Spinal cord (tissue), 10 donors: ENCODE data around the gene GCNA. TPM values are rescaled to one million over a fixed set of nuclear protein-coding genes. Genes with fewer than 3 reads are reported as not detected.
"Not testable (repeated sequence)": the region's sequence is repeated elsewhere in the genome, so short reads cannot be mapped to it uniquely, and the experiment has no call there.

ENCODE experiments used
- DNase-seq, 6 donors: peaks; one replicate each; pipeline versions ENCODE4 v3.0.0 to v3.0.0-alpha.2; 2013 to 2015; ENCODE audit warnings: low spot score in 6 of 6, low read depth in 4 of 6
- H3K27ac ChIP-seq: one replicate; pipeline ENCODE4 v1.5.1; 2013; ENCODE audit warnings: low read depth, low read length, control low read depth
- H3K27me3 ChIP-seq: one replicate; pipeline ENCODE4 v1.6.1; 2013; ENCODE audit warnings: low read length; ENCODE audit not compliant: control insufficient read depth, insufficient read depth
- H3K36me3 ChIP-seq: one replicate; pipeline ENCODE4 v1.6.1; 2013; ENCODE audit warnings: low read length; ENCODE audit not compliant: control insufficient read depth, insufficient read depth
- H3K4me1 ChIP-seq: one replicate; pipeline ENCODE4 v1.6.1; 2013; ENCODE audit warnings: low read length; ENCODE audit not compliant: control insufficient read depth, insufficient read depth
- H3K4me3 ChIP-seq: one replicate; pipeline ENCODE4 v1.5.1; 2013; ENCODE audit warnings: low read depth, low read length, control low read depth
- H3K9me3 ChIP-seq: one replicate; pipeline ENCODE4 v1.6.1; 2013; ENCODE audit warnings: low read length; ENCODE audit not compliant: control insufficient read depth, insufficient read depth
- WGBS: methylation state at CpG from one replicate; pipeline ENCODE4 v1.1.5; 2013; ENCODE audit warnings: missing lambda C conversion rate; ENCODE audit not compliant: insufficient coverage; 5-methylcytosine and 5-hydroxymethylcytosine counted together
- polyA plus RNA-seq, 2 donors: library from polyadenylated mRNA; unstranded; fragments of 120-200 nt; gene quantifications; one replicate each; pipeline ENCODE4 v1.2.1, GENCODE V29; 2013; ENCODE audit not compliant: insufficient read length in 2 of 2
- total RNA-seq, 2 donors: library from RNA; depleted of rRNA in 1 of 2; stranded (reverse); fragments of 120-200 nt in 1 of 2; fragments of >200 nt in 1 of 2; gene quantifications; one replicate each; pipeline versions ENCODE4 v1.2.3 to v1.2.4, GENCODE V29; 2013 to 2014
- donor health status: healthy.

Gene GCNA
- total and polyA plus RNA-seq, 4 donors = 1.7 to 3.7 (median 3.2) TPM

GRCh38 chrX:71652405-71652804, 74.2 kb downstream of the GCNA start:
- Histone ChIP-seq H3K36me3 (no peaks in the 10 kb centered on the region), H3K4me3 (no peak overlapping the region), H3K9me3 (no peaks in the 10 kb centered on the region), H3K4me1 (no peaks in the 10 kb centered on the region), H3K27me3 (no peaks in the 10 kb centered on the region), H3K27ac (no peak overlapping the region)
- peak; percentile 7 to 75 (median 22) for DNase-seq
- WGBS = 22% methylated on average over 1 of the region's 2 CpGs

- H3K4me1 ChIP-seq = no peaks in the 10 kb centered on the region
- WGBS = 100% methylated on average over 1 of the region's 2 CpGs
These were observed 75.1 kb downstream of the GCNA start for GRCh38 chrX:71653344-71653743.

GRCh38 chrX:71657267-71657666, 79.0 kb downstream of the GCNA start:
- Histone ChIP-seq H3K4me1 (no peaks in the 10 kb centered on the region), H3K4me3 (no peak overlapping the region), H3K27me3 (no peaks in the 10 kb centered on the region), H3K9me3 (no peaks in the 10 kb centered on the region), H3K36me3 (no peaks in the 10 kb centered on the region), H3K27ac (no peak overlapping the region)
- WGBS = 67% methylated on average over 2 of the region's 4 CpGs
- no peak for DNase-seq

More at GRCh38 chrX:71653344-71653743, 75.1 kb downstream of the GCNA start:
- Histone ChIP-seq H3K27me3 (no peaks in the 10 kb centered on the region), H3K9me3 (no peaks in the 10 kb centered on the region), H3K27ac (no peak overlapping the region), H3K4me3 (no peak overlapping the region), H3K36me3 (no peaks in the 10 kb centered on the region)
- DNase-seq = no peak

- no peaks in the 10 kb centered on the region for H3K27me3 ChIP-seq
- H3K9me3 ChIP-seq = no peaks in the 10 kb centered on the region
- H3K4me3 ChIP-seq = no peak overlapping the region
- WGBS = 83% methylated on average over 1 of the region's 3 CpGs
- H3K4me1 ChIP-seq = no peaks in the 10 kb centered on the region
- no peak overlapping the region for H3K27ac ChIP-seq
- no peak for DNase-seq
- H3K36me3 ChIP-seq = no peaks in the 10 kb centered on the region
These were observed 81.1 kb downstream of the GCNA start for GRCh38 chrX:71659342-71659741.

GRCh38 chrX:71659959-71660358, 81.7 kb downstream of the GCNA start:
- H3K4me3 ChIP-seq = no peak overlapping the region
- no peak for DNase-seq
- H3K4me1 ChIP-seq = no peaks in the 10 kb centered on the region
- 88% methylated on average over 4 of the region's 6 CpGs for WGBS
- no peaks in the 10 kb centered on the region for H3K27me3 ChIP-seq
- no peaks in the 10 kb centered on the region for H3K9me3 ChIP-seq
- H3K27ac ChIP-seq = no peak overlapping the region
- no peaks in the 10 kb centered on the region for H3K36me3 ChIP-seq

GRCh38 chrX:71660562-71661416, 82.6 kb downstream of the GCNA start:
- DNase-seq = no peak
- H3K27ac ChIP-seq = no peak overlapping the region
- no peaks in the 10 kb centered on the region for H3K4me1 ChIP-seq
- WGBS = 76% methylated on average over 14 of the region's 22 CpGs
- H3K36me3 ChIP-seq = no peaks in the 10 kb centered on the region
- H3K4me3 ChIP-seq = no peak overlapping the region
- H3K27me3 ChIP-seq = no peaks in the 10 kb centered on the region
- no peaks in the 10 kb centered on the region for H3K9me3 ChIP-seq

GRCh38 chrX:71661919-71662318, 83.7 kb downstream of the GCNA start:
- Histone ChIP-seq H3K36me3 (peaks cover 2% of the 10 kb centered on the region), H3K27me3 (no peaks in the 10 kb centered on the region), H3K4me3 (no peak overlapping the region), H3K27ac (no peak overlapping the region), H3K4me1 (no peaks in the 10 kb centered on the region), H3K9me3 (peaks cover under 1% of the 10 kb centered on the region)
- no peak for DNase-seq
- WGBS = 82% methylated on average over 10 of the region's 12 CpGs

- not testable (repeated sequence) for H3K36me3 ChIP-seq, H3K27me3 ChIP-seq, H3K27ac ChIP-seq, H3K4me1 ChIP-seq, H3K9me3 ChIP-seq, DNase-seq, H3K4me3 ChIP-seq
- WGBS = 76% methylated on average over 8 of the region's 11 CpGs
These were observed 84.4 kb downstream of the GCNA start for GRCh38 chrX:71662654-71663053.
